NT2/D1 (cell line): Measurements from ENCODE around the gene PATE1.

Source experiments
- DNase-seq: peaks from one replicate; pipeline ENCODE4 v3.0.0-alpha.2; 2011; ENCODE audit warnings: low read depth, low spot score
- H3K27me3 ChIP-seq: 2 replicates; pipeline ENCODE4 v1.6.0; 2011; ENCODE audit warnings: mild to moderate bottlenecking; ENCODE audit not compliant: insufficient read length, insufficient read depth
- H3K36me3 ChIP-seq: 2 replicates; pipeline ENCODE4 v1.6.1; 2011; ENCODE audit warnings: mild to moderate bottlenecking, low read length, mixed read lengths; ENCODE audit not compliant: insufficient read depth, insufficient read length
- H3K4me1 ChIP-seq: 2 replicates; pipeline ENCODE4 v1.5.1; 2011; ENCODE audit not compliant: insufficient read depth, insufficient read length
- H3K4me3 ChIP-seq: 2 replicates; pipeline ENCODE4 v1.5.1; 2011; ENCODE audit warnings: low read depth; ENCODE audit not compliant: insufficient read length
- H3K9ac ChIP-seq: 2 replicates; pipeline ENCODE4 v1.6.0; 2011; ENCODE audit warnings: low read depth; ENCODE audit not compliant: insufficient read length
- H3K9me3 ChIP-seq: 2 replicates; pipeline ENCODE4 v1.5.1; 2011; ENCODE audit warnings: mild to moderate bottlenecking, low read length; ENCODE audit not compliant: insufficient read depth
- SUZ12 ChIP-seq: IDR thresholded peaks from 2 replicates; pipeline ENCODE4 v1.6.1; 2011; ENCODE audit not compliant: insufficient read length, insufficient read depth; ENCODE audit errors: extremely low read depth
- YY1 ChIP-seq: IDR thresholded peaks from 2 replicates; pipeline ENCODE4 v1.6.1; 2011; ENCODE audit not compliant: insufficient read length, insufficient read depth
- ZNF274 ChIP-seq: IDR thresholded peaks from 2 replicates; pipeline ENCODE4 v1.6.1; 2011; ENCODE audit warnings: mild to moderate bottlenecking, low read depth, low read length

The PATE1 gene

DNA sequence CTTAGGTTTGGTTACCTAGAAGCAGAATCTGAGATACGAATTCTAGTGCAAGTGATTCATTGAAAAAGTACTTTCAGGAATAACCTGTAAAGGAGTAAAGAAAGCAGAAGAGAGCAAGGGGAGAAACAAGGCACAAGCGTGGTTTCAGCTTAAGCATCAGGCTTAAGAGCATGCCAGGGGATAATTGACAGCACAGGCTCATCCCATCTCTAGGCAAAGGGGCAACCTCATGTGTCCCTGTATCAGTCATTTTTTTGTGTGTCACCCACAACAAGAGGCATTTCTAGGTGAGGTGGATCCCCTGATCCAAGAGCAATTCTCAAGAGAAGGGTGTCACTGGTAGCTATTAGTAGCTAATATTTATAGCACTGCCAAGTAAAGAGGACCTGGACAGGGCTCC is 24.5 kb downstream of the PATE1 start:
- Histone ChIP-seq H3K36me3 (no peaks in the 10 kb centered on the region), H3K4me1 (no peaks in the 10 kb centered on the region), H3K4me3 (no peak overlapping the region), H3K27me3 (no peaks in the 10 kb centered on the region), H3K9me3 (no peaks in the 10 kb centered on the region), H3K9ac (no peak overlapping the region)
- no peak for TF ChIP-seq ZNF274
- TF ChIP-seq YY1, result no peak
- no peak for TF ChIP-seq SUZ12
- no peak for DNase-seq

DNA sequence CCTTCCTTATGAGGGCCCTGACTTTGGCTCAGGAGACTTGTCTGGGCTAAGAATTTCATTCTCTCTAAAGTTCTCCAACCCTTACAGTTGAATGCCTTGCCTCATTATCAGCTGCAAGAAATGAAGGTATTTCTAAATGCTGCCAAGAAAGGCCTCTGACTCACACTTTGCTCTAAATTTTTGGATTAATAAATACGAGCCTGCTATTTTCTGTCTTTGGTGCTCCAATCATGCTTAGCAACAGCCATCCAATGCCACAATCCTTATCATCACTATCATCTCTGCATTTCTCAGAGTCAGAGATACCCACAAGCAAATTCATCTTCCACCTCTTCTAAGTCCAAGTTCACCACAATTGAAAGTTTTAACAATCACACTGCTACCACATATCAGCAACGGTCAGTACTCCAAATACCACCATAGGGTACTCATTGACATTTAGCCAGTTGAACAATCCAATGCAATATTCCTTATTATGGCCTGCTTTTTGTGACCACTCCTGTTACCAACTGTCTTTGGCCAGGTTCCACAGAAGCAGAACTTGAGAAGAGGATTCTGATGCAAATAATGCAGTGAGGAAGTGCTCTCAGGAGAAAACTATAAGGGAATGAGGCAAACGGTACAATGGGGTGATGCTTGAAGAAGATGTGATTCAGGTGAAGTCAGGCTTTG is 26.9 kb downstream of the PATE1 start:
- Histone ChIP-seq H3K9ac (no peak overlapping the region), H3K9me3 (no peaks in the 10 kb centered on the region), H3K36me3 (no peaks in the 10 kb centered on the region), H3K27me3 (no peaks in the 10 kb centered on the region), H3K4me1 (no peaks in the 10 kb centered on the region), H3K4me3 (no peak overlapping the region)
- no peak for DNase-seq
- TF ChIP-seq YY1 (no peak), ZNF274 (no peak), SUZ12 (no peak)

DNA sequence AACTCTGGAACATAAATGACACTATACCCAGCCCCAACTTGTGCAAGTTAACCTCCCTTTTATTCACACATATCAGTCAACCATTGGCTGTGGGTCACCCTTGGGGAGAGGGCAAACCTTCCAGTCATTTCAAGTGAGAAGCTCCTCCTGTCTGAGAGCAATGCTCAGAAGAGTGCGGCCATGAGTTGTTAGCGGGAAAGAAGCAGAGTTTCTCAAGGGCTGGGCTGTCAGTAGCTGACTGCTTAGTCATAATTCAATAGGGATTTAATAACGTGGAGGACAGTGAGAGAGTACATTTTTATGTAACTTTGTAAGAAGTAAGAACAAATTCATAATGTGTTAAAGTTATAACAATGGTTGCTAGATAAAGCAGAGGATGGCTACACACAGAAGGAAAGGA is 27.4 kb downstream of the PATE1 start:
- H3K4me3 ChIP-seq, result no peak overlapping the region
- H3K9ac ChIP-seq, result no peak overlapping the region
- H3K9me3 ChIP-seq, result no peaks in the 10 kb centered on the region
- H3K4me1 ChIP-seq, result no peaks in the 10 kb centered on the region
- no peaks in the 10 kb centered on the region for H3K27me3 ChIP-seq
- TF ChIP-seq SUZ12 (no peak), ZNF274 (no peak), YY1 (no peak)
- no peaks in the 10 kb centered on the region for H3K36me3 ChIP-seq
- DNase-seq, result no peak

DNA sequence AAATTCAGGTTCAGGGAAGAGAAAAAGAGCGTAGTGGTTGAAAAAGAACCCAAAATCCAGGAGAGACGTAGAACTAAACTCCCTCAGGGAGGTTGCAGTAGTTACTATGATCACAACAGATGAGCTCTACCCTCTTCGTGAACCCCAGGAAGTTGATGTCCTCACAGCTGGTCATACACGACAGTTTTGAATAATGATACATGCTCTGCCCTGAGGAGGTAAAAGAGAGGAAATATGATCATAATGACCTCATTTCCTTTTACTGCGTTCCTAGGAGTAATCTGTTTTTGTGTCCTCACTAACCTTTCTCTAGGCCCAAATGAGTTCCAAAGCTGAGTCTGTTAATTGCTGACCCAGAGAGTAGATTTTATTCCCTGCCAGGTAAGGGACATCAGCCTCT is 31.2 kb downstream of the PATE1 start:
- no peak for DNase-seq
- Histone ChIP-seq H3K9me3 (no peaks in the 10 kb centered on the region), H3K27me3 (no peaks in the 10 kb centered on the region), H3K4me1 (no peaks in the 10 kb centered on the region), H3K9ac (no peak overlapping the region), H3K36me3 (no peaks in the 10 kb centered on the region), H3K4me3 (no peak overlapping the region)
- TF ChIP-seq SUZ12 (no peak), YY1 (no peak), ZNF274 (no peak)

DNA sequence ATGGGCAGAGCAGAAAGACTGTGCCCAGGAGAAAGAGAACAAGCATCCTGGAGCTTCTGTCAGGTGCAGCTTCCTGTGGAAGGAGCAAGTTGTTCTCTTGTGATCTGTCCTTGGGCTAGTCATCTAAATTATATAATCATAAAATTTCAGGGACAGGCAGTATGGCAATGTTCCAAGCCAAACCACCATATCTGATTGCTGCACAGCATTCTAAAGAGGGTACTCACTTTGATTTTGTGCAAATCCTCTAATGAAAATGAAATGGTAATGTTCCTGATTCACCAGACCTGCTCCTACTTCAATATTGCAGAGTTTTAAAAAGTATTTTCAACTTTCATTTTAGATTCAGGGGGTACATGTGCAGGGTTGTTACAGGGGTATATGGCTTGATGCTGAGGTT is 32.6 kb downstream of the PATE1 start, which contains the start of gene PATE2:
TSS of gene PATE2 (minus strand) at position 101 of the 400 bp plus-strand sequence. CDS start at position 46, 55 bp downstream.
- H3K4me3 ChIP-seq, result no peak within 1 kb of the TSS
- DNase-seq, result no peak
- H3K9me3 ChIP-seq, result no peaks in the 10 kb centered on the region
- H3K9ac ChIP-seq, result no peak within 1 kb of the TSS
- no peaks in the 10 kb centered on the region for H3K27me3 ChIP-seq
- no peaks in the 10 kb centered on the region for H3K4me1 ChIP-seq
- H3K36me3 ChIP-seq, result no peaks in the 10 kb centered on the region
- no peak for TF ChIP-seq YY1
- TF ChIP-seq ZNF274, result no peak
- no peak for TF ChIP-seq SUZ12

DNA sequence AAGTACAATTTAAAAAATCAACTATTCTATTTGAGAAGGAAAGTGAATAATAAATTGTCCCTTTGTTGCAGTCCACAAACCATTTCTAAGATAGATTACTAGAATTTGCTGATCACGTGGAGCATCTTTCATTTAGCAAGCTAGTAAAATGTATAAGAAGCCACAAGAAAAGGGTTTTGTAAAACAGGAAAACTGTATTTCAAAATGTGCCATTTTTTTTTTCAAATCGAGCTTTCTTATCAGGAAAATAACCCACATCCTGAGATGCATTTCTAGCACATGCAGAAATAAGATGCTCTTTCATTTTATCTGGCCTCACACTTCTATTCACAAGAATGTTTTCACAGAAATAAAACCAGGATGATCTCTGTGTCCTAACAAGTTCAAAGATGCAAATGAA is 38.6 kb downstream of the PATE1 start:
- Histone ChIP-seq H3K27me3 (no peaks in the 10 kb centered on the region), H3K4me1 (no peaks in the 10 kb centered on the region), H3K4me3 (no peak overlapping the region)

DNA sequence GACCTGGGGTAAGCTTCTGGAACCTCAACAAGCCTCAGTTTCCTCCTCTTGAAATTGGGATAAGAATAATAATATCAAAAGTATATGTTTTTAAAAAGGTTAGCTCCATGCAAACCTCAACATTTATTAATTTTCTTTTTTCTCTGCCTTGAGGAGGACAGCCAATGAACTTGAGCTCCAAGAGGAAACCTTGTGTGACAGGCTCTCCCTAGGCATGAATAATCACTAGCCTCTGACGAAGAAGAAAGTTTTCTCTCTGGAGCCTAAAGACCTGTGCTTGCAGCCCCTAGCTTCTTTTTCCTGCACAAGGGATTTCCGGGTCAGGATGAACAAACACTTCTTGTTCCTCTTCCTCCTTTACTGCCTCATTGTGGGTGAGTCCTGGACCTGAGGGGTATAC is 41.7 kb downstream of the PATE1 start, which contains the start of gene PATE3:
TSS of gene PATE3 (plus strand) at position 301 of the 400 bp plus-strand sequence. CDS start at position 326, 25 bp downstream.
- TF ChIP-seq SUZ12, result no peak
- no peak for TF ChIP-seq ZNF274
- TF ChIP-seq YY1, result no peak
- H3K9ac ChIP-seq, result no peak within 1 kb of the TSS
- no peaks in the 10 kb centered on the region for H3K4me1 ChIP-seq
- no peaks in the 10 kb centered on the region for H3K27me3 ChIP-seq
- no peak within 1 kb of the TSS for H3K4me3 ChIP-seq
- no peak for DNase-seq
- no peaks in the 10 kb centered on the region for H3K9me3 ChIP-seq
- H3K36me3 ChIP-seq, result no peaks in the 10 kb centered on the region

More for the DNA sequence above, 38.6 kb downstream of the PATE1 start:
- Histone ChIP-seq H3K9ac (no peak overlapping the region), H3K9me3 (no peaks in the 10 kb centered on the region), H3K36me3 (no peaks in the 10 kb centered on the region)
- DNase-seq, result no peak
- TF ChIP-seq ZNF274, result no peak
- TF ChIP-seq YY1, result no peak
- no peak for TF ChIP-seq SUZ12
